Measurements from ENCODE around the gene TKFC.
A peak's percentile ranks its signal among the peaks of the same experiment; 100 is the strongest.

TKFC gene

GRCh38 chr11:61332797-61333549, at the start of gene TKFC, which contains the start of gene DDB1:
Gene TKFC, plus strand, starts transcription at chr11:61333228. Its CDS starts 1,501 bp downstream, at chr11:61334729.
Gene DDB1, minus strand, starts transcription at chr11:61333105. Its CDS starts 137 bp downstream, at chr11:61332968.
- peak; percentile 95 to 96 for DNase-seq

- DNase-seq, result no peak
These were observed 49.4 kb upstream of the TKFC start for GRCh38 chr11:61283613-61284012.

- DNase-seq, result no peak
These were observed 45.6 kb upstream of the TKFC start for GRCh38 chr11:61287338-61287977.

- DNase-seq, result no peak
These were observed 41.9 kb upstream of the TKFC start for GRCh38 chr11:61290905-61291690.

- DNase-seq, result no peak
These were observed 40.7 kb upstream of the TKFC start for GRCh38 chr11:61292356-61292755.

GRCh38 chr11:61293867-61294716, 38.9 kb upstream of the TKFC start:
- DNase-seq, result peak in 1 of 2 donors; percentile 2

GRCh38 chr11:61294717-61295595, 38.1 kb upstream of the TKFC start, which contains the start of gene VWCE:
Gene VWCE, minus strand, starts transcription at chr11:61295316. Its CDS starts 279 bp downstream, at chr11:61295037.
- DNase-seq, result peak; percentile 48 to 57

- DNase-seq, result no peak
These were observed 37.5 kb upstream of the TKFC start for GRCh38 chr11:61295596-61295926.

- no peak for DNase-seq
These were observed 35.7 kb upstream of the TKFC start for GRCh38 chr11:61297341-61297740.

- no peak for DNase-seq
These were observed 35.3 kb upstream of the TKFC start for GRCh38 chr11:61297746-61298145.

GRCh38 chr11:61298663-61299244, 34.3 kb upstream of the TKFC start:
- DNase-seq, result no peak

GRCh38 chr11:61302550-61302949, 30.5 kb upstream of the TKFC start:
- no peak for DNase-seq

GRCh38 chr11:61303725-61304124, 29.3 kb upstream of the TKFC start:
- no peak for DNase-seq

GRCh38 chr11:61305417-61305816, 27.6 kb upstream of the TKFC start:
- no peak for DNase-seq

- DNase-seq, result no peak
These were observed 26.8 kb upstream of the TKFC start for GRCh38 chr11:61306221-61306620.

- no peak for DNase-seq
These were observed 25.7 kb upstream of the TKFC start for GRCh38 chr11:61307354-61307753.

GRCh38 chr11:61309141-61309540, 23.9 kb upstream of the TKFC start:
- DNase-seq, result no peak

GRCh38 chr11:61309739-61310138, 23.3 kb upstream of the TKFC start:
- DNase-seq, result no peak

- no peak for DNase-seq
These were observed 22.3 kb upstream of the TKFC start for GRCh38 chr11:61310749-61311148.

- no peak for DNase-seq
These were observed 17.8 kb upstream of the TKFC start for GRCh38 chr11:61315260-61315659.
